ENCODE data around the gene MARCHF3.

Gene MARCHF3

GRCh38 chr5:126987271-126987899 lies 43.0 kb downstream of the MARCHF3 start:
- no peak overlapping the region for H3K4me3 ChIP-seq (replicated peaks; ENCODE audit: low read depth, low read length)
- no peak for DNase-seq (ENCODE audit: extremely low read depth, low read depth)
- no peak for TF ChIP-seq CTCF (IDR thresholded peaks at IDR 0.05; ENCODE audit: low read depth, low read length, missing control alignments)

- H3K4me3 ChIP-seq (replicated peaks; ENCODE audit: low read depth, low read length): no peak overlapping the region
- DNase-seq (ENCODE audit: extremely low read depth, low read depth): no peak
- no peak for TF ChIP-seq CTCF (IDR thresholded peaks at IDR 0.05; ENCODE audit: low read depth, low read length, missing control alignments)
Observed at GRCh38 chr5:126984632-126985031, 45.7 kb downstream of the MARCHF3 start.

- TF ChIP-seq CTCF (IDR thresholded peaks at IDR 0.05; ENCODE audit: low read depth, low read length, missing control alignments): no peak
- DNase-seq (ENCODE audit: extremely low read depth, low read depth): no peak
- H3K4me3 ChIP-seq (replicated peaks; ENCODE audit: low read depth, low read length): no peak overlapping the region
Observed at GRCh38 chr5:126983874-126984266, 46.5 kb downstream of the MARCHF3 start.

- H3K4me3 ChIP-seq (replicated peaks; ENCODE audit: low read depth, low read length): no peak overlapping the region
- TF ChIP-seq CTCF (IDR thresholded peaks at IDR 0.05; ENCODE audit: low read depth, low read length, missing control alignments): no peak
- DNase-seq (ENCODE audit: extremely low read depth, low read depth): no peak
Observed at GRCh38 chr5:126982926-126983873, 47.2 kb downstream of the MARCHF3 start.

- no peak for TF ChIP-seq CTCF (IDR thresholded peaks at IDR 0.05; ENCODE audit: low read depth, low read length, missing control alignments)
- no peak overlapping the region for H3K4me3 ChIP-seq (replicated peaks; ENCODE audit: low read depth, low read length)
Observed at GRCh38 chr5:126982202-126982601, 48.2 kb downstream of the MARCHF3 start.

GRCh38 chr5:126981701-126982100 lies 48.7 kb downstream of the MARCHF3 start:
- no peak overlapping the region for H3K4me3 ChIP-seq (replicated peaks; ENCODE audit: low read depth, low read length)
- DNase-seq (ENCODE audit: extremely low read depth, low read depth): no peak
- TF ChIP-seq CTCF (IDR thresholded peaks at IDR 0.05; ENCODE audit: low read depth, low read length, missing control alignments): no peak

More at GRCh38 chr5:126982202-126982601, 48.2 kb downstream of the MARCHF3 start:
- DNase-seq (ENCODE audit: extremely low read depth, low read depth): no peak

Data from HFF-Myc (cell line).